ENCODE results near the gene REC8.

REC8 gene

GRCh38 chr14:24159777-24160498, 11.9 kb upstream of the REC8 start:
- DNase-seq (ENCODE audit: low spot score): no peak

GRCh38 chr14:24160499-24160849, 11.4 kb upstream of the REC8 start:
- no peak for DNase-seq (ENCODE audit: low spot score)

DNA sequence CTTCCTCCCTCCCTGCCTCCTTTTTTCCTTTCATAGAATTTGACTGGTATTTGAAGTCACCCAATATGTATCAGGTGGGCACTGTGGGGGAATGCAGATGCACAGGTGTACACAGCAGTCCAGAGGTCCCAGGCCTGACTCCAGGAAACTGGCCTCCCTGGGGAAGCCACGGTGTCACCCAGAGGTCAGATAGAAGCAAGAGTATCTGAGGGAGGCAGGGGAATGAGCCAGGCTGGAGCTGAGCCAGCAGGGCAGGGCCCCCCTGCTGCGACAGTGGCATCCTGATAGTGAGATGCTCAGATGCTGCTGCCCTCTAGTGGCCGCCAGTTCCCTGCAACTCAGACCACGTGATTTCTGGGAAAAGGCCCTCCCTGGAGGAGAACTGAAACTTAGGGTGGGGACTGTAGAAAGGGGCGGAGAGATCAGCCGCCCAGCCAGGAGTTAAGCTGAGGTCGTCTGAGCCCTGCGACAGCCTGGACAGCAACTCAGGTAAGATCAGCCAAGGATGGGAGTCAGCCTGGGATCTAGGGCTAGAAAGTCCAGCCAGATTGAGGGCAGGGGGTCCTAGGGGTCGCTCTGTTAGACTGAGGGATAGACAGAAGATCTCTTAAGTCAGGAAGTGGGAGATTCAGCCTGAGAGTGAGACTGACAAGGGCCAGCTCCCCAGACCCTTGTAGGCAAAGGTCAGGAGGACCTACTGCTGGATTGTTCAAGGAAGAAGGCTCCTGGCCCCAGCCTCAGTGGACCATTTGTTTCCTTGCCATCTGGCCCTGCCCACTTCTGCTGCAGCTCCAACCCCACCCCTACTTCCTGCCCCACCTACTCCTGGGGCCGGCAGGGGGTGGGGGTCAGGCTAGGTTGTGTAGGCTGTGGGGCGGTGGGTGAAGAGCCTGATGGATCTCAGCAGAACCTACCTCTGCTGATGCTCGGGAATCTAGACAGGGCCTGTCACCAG, 10.8 kb upstream of the REC8 start, which contains the start of gene IRF9:
IRF9 (plus strand) TSS at position 416 of the 955 bp plus-strand sequence. CDS start 880 bp downstream, outside the sequence.
- DNase-seq (ENCODE audit: low spot score): peak; percentile 97

DNA sequence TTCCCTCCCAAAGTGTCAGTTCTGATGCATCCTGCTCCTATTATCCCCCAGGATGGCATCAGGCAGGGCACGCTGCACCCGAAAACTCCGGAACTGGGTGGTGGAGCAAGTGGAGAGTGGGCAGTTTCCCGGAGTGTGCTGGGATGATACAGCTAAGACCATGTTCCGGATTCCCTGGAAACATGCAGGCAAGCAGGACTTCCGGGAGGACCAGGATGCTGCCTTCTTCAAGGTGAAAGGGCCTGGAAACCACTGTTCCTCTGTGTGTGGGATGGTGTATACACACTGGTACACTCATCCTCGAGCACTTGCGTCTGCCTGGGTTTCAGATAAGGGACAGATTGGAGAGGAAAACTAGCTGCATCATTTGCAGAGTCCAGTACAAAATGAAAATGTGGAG, 9.8 kb upstream of the REC8 start:
- DNase-seq (ENCODE audit: low spot score): no peak

- DNase-seq (ENCODE audit: low spot score): no peak
These were observed 7.3 kb upstream of the REC8 start for GRCh38 chr14:24164518-24164991.

- DNase-seq (ENCODE audit: low spot score): no peak
These were observed 6.1 kb upstream of the REC8 start for GRCh38 chr14:24165785-24166184.

GRCh38 chr14:24167469-24168114, 4.3 kb upstream of the REC8 start:
- no peak for DNase-seq (ENCODE audit: low spot score)

DNA sequence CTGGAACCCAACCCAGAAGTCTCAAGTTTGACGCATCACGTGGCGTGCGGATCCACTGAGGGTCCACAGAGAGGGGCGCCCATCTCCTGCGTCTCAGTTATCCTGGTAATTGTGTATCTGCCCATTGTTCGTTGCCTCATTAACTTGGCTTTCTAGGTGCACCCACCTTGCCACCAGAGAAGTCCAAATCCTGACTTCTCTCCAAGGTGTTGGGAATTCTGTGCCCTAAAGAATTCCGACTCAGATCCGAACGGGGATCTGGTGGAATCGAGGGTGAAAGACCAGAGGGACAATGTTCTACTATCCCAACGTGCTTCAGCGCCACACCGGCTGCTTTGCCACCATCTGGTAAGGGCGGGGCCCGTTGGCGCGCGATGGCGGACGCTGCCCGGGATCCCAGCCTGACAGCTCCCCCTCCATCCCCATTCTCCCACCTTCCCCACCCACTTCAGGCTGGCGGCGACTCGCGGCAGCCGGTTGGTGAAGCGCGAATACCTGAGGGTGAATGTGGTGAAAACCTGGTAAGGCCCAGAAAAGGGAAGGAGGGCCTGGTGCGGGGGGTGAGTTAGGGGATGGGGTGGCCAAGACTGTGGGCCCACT, 481 bp downstream of the REC8 start:
- DNase-seq (ENCODE audit: low spot score): no peak

DNA sequence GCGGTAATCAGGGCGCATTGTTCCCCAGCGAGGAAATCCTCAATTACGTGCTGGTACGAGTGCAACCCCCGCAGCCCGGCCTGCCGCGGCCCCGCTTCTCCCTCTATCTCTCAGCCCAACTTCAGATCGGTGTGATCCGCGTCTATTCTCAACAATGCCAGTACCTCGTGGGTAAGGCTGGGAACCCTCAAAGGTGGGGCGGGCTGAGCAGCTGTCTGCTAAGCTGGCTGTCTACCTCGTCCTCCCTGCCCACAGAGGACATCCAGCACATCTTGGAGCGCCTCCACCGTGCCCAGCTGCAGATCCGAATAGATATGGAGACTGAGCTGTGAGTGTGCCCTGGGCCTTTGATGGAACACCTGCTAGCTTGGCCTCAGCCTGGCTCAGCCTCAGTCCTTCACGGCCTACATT, 996 bp downstream of the REC8 start:
- no peak for DNase-seq (ENCODE audit: low spot score)

GRCh38 chr14:24176599-24176998, 4.7 kb downstream of the REC8 start:
- DNase-seq (ENCODE audit: low spot score): no peak

- no peak for DNase-seq (ENCODE audit: low spot score)
These were observed 5.4 kb downstream of the REC8 start for GRCh38 chr14:24177041-24177825.

DNA sequence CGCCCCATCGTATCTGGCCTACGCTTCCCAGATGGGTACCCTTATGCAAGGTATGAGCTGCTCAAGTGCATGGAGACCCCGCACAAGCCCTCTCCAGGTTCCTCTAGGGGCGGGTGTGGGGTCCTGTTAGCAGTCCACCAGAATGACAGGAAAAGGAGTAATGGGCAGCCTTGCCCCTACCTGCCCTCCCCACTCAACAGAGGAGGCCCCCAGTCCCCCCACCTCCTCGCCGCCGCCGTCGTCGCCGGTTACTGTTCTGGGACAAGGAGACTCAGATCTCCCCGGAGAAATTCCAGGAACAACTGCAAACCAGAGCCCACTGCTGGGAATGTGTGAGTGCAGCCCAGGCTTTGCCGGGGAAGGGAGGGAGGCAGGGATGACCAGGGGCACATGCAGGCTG, 6.0 kb downstream of the REC8 start:
- DNase-seq (ENCODE audit: low spot score): no peak

GRCh38 chr14:24178399-24179178, 6.7 kb downstream of the REC8 start:
- DNase-seq (ENCODE audit: low spot score): no peak

- no peak for DNase-seq (ENCODE audit: low spot score)
These were observed 7.5 kb downstream of the REC8 start for GRCh38 chr14:24179294-24179960.

- DNase-seq (ENCODE audit: low spot score): no peak
These were observed 8.3 kb downstream of the REC8 start for GRCh38 chr14:24179961-24180796.

GRCh38 chr14:24181371-24182077, 9.6 kb downstream of the REC8 start:
- no peak for DNase-seq (ENCODE audit: low spot score)

DNA sequence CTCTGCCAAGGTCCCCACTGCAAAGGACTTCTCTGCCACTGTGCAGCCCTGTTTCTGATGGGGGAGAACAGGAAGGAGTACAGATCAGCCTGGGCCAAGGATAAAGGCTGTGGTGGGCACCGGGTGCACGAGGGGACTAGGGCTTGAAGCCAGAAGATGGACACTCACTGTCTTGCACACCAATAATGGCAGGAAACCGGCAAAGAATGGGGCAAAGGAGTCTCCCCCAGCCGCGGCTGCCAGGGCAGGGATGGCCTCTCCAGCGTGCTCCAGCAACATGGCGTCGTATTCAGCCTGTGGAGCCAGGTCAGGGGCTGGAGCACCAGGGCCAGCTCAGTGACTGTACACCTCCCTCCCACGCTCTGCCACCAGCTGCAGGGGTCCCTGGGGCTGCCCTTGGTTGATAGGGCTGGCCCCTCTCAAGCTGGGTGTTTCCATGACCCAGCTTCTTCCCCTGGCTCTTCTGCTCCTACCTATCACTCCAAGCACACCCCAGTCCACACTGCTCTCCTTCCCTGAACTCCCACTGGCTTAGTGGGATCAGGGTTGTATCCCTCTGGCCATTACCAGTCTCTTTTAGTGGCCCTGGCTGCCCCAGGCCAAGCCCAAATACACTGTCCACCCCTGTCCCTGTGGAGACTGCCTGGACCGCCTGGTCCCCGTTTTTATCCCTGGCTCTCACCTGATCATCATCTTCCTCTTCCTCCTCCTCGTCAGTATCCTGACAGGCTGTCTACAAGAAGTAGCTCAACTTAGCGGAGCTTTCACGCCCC, 10.4 kb downstream of the REC8 start:
- no peak for DNase-seq (ENCODE audit: low spot score)

Measured in HuH-7.5 (cell line).